Effector CD8-positive, alpha-beta T cell (primary cell): ENCODE measurements around the gene TTC16.
A peak's percentile ranks its signal among the peaks of the same experiment; 100 is the strongest.

Experiments
- DNase-seq: peaks from one replicate; lab custom pipeline; 2025; lab: John Stamatoyannopoulos, UW

The TTC16 gene

DNA sequence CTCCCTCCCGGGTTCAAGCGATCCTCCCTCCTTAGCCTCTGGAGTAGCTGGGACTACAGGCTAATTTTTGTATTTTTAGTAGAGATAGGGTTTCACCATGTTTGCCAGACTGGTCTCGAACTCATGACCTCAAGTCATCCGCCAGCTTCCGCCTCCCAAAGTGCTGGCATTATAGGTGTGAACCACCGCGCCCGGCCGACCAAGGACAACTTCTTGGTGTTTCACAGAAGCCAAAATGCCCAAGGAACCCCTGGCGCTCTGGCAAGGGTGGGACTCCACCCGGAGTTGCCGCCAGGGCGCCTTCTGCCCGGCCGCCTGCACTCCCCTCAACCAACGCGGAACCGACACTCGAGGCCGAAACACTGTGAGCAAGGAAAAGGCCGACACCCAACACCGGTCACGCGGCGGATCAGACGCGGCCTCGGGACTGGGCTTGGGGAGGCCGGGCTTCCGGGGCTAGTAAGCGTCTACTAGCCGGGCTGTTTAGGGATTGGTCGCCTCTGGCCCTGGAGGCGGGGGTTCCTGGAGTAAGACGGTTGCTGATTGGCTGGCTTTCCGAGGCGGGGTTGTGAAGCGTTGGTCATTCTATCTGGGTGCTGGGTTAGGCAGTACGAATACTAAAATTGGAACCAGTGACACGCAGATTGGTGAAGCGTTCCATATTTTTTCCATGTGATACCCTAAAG, 16.8 kb upstream of the TTC16 start:
- DNase-seq: peak; percentile 77

DNA sequence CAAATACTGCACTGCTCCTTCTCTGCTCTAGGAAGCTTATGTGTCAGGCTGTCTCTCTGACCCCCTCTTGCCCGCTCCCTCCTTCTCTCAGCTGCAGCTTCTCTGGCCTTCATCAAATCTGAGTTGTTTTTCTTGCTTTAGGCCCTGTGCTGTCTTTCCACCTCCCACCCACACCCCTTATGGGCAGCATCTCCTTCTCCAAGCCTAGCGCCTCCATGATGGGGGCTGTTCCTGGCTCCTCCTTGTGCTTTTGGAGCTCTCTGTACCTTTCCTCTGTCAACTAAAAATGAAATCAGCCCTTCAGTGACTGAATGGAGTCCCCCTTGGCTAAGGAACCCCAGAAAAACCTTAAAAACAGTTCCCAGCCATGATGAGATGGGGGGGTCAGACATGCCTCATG, 15.7 kb upstream of the TTC16 start:
- no peak for DNase-seq

DNA sequence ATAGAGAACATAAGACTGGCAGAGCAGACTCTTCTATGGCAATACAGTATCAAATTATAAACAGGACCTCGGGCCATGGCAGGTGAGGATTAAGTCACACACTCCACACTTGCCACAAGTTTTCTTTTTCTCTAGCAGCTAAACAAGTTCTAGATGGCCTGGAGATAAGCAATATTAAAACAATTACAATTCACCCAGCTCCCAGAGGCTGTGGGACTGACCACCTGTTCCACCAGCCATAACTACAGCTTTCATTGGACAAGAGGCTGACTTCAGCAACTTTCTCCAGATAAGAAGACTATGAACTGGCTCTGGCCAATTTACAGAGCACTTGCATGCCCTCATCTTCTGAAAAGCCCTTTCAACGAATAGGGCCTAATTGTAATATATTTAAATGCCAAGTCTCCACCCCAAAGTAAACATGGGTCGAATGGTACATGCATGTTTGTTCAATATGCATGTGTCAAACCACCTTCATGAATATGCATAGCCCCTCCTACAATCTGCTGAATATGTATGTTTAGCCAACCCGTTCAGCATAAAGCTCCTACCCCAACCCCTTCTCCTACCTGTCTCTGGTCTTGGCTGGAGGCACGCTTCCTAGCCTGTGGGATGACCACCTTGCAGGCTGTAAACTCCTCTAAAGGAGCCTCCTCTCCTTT, 15.2 kb upstream of the TTC16 start:
- no peak for DNase-seq

DNA sequence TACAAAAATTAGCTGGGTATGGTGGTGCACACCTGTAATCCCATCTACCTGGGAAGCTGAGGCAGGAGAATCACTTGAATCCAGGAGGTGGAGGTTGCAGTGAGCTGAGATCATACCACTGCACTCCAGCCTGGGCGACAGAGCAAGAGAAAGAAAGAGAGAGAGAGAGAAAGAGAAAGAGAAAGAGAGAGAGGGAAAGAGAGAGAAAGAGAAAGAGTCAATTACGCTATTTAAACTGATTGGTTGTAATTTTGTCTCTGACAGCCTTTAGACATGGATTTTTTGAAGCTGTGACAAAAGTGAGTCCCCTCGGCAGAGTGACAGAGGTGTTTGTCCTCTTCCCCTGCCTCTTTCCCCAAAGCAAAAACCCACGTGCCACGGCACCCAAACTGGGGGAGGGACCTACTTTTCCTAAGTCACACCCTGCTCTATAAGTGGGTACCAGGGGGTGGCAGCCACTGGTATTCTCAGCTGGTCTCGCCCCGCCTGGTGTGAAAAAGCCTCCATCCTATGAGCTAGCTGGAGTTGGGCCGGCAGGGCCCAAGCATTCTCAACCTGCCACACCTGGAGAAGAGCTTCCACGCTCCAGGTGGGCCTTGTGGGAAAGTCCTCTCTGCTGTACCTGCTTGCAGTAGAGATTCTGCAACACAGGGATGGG, 12.5 kb upstream of the TTC16 start:
- no peak for DNase-seq

DNA sequence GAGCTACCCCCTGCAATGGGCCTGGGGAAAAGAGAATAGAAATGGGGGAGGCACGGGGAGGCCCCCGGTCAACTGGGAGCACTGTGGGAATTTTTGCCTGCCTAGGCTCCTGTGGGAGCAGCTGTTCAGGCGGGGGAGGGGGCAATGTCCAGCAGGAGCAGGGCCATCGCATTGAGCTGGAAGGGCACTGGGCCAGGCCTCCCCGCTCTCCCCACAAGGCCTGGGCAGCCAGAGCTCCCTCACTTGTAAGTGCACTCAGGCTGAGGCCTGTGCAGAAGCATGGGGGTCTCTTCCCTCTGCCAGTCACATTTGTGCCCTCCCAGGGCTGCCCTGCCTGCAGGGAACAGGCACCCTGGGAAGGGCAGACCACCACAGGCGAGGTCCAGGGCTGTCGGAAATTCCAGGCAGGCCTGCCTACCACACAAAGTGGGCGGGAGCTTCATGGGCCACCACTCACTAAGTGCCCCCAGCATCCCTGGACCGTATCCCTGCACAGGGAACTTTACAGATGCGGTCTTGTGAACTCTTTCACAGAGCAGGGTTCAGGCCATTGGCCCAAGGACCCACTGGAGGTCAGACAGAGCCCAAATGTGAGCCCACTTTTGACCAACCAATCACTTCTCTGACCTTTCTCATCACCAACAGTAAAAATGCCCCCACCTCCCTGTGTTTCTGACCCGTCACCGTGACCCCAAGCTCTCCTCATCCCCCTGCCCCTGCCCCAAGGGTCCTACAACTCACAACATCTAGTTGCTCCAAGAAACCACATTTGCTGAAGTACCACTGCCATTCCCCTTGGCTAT, 10.1 kb upstream of the TTC16 start:
- no peak for DNase-seq

DNA sequence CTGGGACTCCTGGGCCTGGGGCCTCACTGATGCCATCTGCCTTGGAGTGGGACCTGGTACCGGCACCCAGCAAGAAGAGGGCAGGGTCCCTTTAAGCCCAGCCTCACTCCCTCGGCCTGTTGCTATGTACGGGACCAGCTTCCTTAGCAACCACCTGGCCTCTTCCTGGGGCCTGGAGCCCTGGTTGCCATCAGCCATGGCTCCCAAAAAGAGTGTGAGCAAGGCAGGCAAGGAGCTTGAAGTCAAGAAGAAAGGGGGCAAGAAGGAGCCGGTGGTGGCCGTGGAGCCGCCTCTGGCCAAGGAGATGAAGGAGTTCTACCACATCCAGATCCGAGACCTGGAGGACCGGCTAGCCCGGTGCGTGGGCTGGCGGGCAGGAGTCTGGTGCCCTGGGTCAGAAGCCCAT, 9.0 kb upstream of the TTC16 start, which contains the start of gene CFAP157:
TSS of gene CFAP157 (plus strand) at position 153 of the 406 bp plus-strand sequence. CDS start at position 197, 44 bp downstream.
- no peak for DNase-seq

DNA sequence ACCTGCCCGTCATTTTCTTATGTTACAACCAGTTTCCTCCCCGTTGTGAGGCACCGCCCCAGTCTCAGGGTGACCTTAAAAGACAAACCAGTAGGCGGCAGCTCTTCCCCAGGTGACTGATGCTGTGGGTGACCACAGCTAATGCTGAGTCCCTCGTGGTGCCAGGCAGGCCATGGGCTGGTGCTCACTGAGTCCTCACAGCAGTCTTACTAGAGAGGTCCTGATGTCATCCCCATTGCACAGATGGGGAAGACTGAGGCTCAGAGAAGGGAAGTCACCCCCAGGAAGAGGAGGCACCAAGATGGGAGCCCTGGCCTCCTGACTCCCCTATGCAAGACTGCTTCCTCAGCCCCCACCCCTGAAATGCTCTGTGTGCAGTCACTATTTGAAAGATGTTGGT, 8.1 kb upstream of the TTC16 start:
- no peak for DNase-seq

DNA sequence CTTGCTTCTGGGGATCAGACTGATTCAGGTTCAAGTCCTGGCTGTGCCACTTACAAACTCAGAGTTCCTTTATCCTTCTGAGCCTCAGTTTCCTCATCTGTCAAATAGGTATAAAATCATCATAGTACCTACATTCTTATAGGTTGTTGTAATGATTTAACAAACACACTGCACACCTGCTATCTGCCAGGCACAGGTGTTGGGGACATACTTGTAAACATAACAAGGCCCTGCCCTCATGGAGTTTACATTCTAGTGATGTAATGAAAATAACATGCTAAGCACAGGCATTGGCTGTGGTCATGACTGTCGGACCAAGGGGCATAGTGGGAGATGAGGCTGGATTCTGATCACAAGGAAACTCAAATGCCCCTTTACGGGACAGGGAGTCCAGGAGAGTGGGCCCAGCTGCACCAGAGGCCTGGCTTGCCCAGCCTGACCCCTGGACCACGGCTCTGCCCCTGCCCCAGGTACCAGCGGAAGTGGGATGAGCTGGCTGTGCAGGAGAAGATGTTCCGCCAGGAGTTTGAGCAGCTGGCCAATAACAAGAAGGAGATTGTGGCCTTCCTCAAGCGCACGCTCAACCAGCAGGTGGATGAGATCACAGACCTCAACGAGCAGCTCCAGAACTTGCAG, 6.8 kb upstream of the TTC16 start:
- DNase-seq: no peak

DNA sequence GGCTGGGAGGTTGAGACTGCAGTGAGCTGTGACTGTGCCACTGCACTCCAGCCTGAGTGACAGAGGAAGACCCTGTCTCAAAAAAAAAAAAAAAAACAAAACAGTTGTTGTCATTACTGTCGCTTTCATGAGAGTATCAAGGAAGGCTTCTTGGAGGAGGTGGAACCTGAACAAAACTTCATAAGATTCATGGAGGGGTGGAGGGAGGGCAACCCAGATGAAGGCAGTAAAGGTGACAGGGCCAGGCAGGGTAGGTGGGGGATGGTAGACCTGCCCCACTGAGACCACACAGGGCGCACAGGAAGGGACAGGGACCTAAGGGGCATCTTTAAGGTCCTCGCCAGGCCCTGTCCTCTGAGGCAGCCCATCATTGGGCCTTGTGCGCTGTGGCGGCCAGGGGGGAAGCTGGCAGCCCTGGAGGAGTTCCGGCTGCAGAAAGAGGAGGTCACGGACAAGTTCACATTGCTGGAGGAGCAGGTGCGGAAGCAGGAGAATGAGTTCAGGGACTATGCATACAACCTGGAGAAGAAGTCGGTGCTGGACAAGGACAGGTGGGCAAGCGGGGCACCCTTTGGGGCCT, 5.6 kb upstream of the TTC16 start:
- no peak for DNase-seq

DNA sequence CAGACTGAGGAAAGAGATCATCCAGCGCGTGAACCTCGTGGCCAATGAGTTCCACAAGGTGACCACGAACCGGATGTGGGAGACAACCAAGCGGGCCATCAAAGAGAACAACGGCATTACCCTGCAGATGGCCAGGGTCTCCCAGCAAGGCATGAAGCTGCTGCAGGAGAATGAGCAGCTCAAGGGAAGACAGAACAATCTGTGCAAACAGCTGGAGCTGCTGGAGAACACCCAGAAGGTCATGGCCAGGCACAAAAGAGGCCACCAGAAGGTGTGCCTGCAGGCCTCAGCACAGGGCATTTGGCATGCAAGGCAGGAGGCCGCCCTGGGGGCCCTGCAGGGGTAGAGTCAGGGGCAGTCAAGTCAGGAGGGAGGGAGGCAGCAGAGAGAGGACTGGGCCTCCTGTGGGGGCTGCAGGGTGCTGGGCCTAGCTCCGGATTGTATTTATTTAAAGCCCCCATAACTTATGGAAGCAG, 4.6 kb upstream of the TTC16 start:
- no peak for DNase-seq

DNA sequence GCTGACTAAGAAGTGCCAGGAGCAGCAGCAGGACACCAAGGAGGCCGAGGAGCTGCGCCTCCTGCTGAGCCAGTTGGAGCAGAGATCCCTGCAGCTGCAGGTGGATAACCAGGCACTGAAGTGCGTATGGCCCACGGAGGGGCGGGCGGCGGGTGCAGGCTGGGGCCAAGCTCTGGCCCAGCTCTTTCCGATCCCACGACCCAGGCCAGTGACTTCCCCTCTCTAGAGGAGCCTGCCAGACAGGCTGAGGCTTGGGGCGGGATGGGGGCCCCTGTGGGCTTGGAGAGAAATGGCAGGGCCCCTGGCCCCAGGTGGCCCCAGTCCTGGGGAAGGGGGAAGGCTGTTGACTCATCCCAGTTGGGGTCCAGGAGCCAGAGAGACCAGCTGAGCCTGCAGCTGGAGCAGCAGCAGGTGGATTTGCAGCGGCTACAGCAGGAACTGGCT, 4.0 kb upstream of the TTC16 start:
- DNase-seq: no peak

DNA sequence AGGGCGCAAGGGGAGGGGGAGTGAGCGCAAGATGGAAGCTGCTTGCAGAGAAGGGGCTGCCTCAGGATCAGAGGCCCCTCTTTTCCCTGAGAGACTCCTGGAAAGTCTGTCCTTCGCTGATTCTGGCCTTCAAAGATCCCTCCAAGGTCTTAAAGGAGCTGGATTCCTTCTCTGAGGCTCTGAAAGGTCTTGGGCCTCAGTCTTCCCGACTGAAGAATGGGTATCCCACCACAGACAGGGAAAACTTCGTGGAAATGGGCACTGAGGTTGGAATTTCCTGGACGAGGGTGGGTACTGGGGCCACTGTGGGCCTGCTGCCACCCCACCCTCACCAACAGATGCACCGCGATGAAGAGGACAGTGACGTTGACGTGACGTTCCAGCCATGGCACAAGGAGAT, 3.5 kb upstream of the TTC16 start:
- DNase-seq: no peak

DNA sequence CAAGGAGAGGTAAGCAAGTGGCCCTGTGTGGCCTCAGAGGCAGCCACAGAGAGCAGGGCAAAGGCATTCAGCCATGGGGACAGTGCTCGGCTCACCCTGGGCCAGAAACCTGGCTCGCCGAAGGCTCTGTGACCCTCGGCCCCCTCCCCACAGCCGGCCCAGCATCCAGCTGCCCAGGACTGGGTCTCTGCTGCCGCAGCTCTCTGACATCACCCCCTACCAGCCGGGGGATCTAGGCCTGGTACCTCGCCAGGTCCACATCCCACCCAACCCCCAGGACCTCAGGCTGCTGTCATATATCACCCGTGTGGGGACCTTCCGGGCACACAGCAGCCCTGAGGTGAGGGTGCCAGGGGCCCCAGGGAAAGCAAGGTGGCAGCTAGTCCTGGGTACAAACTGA, 3.0 kb upstream of the TTC16 start:
- DNase-seq: no peak

DNA sequence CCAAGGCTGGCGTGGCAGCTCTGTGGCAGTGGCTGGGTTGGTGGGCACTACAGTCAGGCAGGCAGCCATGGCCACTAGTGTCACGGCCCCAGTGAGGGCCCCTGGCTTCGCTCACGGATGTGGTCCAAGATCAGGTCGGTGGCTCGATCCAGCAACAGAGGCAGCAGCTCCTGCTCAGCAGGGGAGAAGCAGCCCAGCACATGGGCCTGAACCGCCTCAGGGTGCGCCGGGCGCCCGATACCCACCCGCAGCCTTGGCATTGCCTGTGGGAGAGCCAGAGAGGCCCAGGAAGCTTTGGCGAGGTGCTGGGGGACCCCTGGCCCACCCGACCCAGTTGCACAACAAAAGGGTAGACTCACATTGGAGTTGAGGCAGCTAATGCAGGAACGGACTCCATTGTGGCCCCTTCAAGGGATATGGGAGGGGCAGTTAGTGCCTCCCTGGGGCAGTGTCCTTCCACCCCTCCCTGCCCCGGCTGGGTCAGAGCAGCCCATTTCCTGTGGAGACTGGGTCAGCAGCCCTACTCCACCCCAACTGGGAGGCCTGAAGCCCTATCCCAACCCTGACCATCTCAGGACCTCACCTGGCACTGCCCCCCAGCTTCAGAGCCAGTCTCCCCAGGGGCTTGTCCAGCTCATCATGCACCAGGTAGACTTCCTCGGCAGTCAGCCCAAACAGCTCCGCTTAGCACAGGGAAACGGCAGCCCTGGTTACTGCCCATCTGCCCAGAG, 1.7 kb upstream of the TTC16 start:
- DNase-seq: no peak

DNA sequence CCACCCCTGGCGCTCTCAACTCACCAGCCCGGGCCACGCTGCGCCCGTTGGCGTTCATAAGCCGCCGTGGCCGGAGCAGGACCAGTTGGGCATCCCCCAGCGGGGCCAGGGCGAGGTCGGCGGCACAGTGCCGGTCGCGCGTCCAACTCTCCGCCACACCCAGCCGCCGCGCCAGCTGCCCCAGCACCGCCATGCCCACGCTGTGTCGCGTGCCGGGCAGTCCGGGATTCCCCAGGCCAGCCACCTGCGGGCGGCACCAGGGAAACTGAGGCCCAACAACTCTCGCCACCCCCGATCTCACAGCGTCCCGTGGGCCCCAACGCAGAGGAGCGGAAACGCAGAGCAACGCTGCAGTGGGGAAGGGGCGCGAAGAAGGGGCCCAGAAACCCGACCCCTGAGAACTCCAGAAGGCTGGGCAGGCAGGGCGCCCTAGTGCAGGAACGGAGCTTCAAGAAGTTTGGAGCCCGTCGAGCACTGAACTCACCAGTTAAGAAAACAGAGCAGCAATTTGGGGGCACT, 869 bp upstream of the TTC16 start:
- DNase-seq: no peak

DNA sequence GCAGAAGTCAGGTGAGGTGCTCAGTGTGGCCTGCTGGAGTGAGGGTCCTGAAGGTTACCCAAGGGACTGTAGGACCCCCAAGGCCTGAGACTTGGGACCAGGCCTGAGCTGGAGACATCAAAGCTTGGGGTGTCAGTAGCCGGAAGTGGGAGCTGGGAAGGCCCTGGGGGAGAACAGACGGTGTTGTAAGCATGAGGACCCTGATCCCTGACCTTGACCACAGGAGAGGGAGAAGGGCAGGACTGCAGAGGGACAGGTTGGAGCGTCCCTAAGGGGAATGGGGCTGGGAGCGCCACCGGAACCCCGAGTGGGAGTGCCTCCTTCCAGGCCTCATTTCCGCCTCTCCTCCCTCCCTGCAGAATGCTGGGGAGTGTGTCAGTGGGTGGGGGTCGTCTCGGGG, 533 bp downstream of the TTC16 start:
- DNase-seq: no peak

DNA sequence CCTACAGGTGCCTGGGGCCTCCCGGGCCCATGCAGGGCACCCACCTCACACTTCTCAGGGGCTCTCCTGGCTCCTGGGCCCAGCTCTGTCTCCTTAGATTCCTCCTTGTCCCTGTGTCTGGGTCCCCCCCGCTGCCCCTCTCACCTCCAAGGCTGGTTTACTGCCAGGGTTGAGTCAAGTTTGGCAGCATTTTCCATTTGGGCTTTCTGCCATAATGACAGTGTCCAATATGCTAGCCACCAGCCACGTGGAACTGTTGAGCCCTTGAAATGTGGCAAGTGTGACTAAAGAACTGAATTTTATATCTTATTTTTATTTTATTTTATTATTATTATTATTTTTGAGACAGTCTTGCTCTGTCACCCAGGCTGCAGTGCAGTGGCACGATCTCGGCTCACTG, 1.9 kb downstream of the TTC16 start:
- no peak for DNase-seq

DNA sequence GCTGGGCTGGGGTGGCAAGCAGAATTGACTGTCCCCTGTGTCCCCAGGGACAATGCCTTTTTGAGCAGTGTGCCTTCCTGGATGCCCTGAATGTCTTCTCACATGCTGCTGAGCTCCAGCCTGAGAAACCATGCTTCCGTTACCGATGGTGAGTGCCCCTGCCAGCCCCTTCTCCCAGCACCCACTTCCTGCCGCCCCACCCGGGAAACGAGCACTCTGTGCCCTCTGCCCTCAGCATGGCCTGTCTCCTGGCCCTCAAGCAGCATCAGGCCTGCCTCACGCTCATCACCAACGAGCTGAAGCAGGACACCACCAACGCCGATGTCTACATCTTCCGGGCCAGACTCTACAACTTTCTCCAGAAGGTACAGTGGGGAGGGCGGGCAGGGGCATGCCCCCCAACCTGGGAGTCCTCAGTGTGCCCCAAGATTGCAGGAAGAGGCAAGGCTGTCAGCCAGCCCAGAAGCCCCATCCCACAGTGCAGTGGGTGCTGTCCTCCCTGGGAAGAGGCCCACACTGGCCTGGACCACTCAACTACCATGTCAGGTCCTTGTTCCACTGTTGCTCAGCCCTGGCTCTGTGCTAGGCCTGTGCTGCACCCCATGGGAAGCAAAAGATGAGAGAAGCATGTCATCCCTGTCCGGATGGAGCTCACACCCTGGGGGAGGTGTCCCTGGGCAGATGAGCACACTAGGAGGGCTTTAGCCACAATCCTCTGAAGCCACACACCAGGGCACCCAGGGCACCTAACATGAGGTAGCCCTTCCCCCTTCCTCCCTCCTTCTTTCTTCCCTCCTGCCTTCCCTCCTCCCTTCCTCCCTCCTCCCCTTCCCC, 4.4 kb downstream of the TTC16 start:
- no peak for DNase-seq

DNA sequence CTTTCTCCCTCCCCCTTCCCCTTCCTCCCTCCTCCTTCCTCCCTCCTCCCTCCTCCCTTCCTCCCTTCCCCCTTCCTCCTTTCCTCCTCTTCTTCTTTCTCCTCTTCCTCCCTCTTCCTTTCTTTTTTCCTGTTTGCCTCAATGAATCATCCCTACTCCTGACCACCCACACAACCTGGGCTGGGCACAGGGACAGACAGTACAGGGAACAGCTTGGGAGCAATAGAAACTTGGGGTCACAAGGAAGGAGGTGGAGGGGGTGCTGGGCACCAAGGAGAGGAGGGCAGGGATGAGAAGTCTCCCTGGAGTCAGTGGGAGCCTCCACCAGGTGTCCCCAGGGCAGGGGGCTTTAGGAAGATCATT, 5.0 kb downstream of the TTC16 start:
- DNase-seq: no peak

DNA sequence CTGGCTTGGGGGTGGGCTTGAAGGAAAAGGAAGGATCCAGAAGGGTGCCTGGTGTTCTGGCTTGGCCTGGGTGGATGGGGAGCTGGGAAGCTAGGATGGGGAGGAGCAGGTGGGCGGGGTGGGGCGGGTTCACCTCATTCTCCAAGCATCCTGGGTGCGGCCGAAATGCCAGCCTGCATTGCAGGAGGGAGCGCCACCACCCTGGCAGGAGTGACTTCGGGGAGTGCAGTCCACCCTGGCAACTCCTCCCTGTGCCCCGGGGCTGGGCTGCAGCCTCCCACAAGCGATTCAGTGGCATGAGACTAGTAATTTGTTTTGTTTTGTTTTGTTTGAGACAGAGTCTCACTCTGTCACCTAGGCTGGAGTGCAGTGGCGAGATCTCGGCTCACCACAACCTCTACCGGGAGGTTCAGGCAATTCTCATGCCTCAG, 5.5 kb downstream of the TTC16 start:
- DNase-seq: no peak
